ENCODE data around the gene RASSF7.

RASSF7 gene

GRCh38 chr11:532986-533585 is 27.7 kb upstream of the RASSF7 start:
- no peak for DNase-seq

DNA sequence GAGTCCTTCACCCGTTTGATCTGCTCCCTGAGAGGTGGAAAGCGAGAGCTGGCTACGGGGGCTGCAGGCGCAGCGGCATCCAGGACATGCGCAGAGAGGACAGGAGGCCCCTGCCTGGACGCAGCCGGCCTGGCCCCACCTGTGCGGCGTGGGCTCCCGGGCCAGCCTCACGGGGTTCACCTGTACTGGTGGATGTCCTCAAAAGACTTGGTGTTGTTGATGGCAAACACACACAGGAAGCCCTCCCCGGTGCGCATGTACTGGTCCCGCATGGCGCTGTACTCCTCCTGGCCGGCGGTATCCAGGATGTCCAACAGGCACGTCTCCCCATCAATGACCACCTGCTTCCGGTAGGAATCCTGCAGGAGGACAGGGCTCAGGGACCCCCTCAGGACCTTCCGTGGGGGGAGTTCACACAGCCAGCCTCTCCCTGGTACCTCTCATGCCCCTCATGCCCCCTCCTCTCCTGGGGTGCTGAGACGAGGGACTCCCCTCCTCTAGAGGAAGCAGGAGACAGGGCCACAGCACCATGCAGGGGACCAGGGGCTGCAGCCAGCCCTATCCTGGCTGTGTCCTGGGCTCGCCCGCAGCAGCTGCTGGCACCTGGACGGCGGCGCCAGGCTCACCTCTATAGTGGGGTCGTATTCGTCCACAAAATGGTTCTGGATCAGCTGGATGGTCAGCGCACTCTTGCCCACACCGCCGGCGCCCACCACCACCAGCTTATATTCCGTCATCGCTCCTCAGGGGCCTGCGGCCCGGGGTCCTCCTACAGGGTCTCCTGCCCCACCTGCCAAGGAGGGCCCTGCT is 27.0 kb upstream of the RASSF7 start:
- DNase-seq, result no peak

DNA sequence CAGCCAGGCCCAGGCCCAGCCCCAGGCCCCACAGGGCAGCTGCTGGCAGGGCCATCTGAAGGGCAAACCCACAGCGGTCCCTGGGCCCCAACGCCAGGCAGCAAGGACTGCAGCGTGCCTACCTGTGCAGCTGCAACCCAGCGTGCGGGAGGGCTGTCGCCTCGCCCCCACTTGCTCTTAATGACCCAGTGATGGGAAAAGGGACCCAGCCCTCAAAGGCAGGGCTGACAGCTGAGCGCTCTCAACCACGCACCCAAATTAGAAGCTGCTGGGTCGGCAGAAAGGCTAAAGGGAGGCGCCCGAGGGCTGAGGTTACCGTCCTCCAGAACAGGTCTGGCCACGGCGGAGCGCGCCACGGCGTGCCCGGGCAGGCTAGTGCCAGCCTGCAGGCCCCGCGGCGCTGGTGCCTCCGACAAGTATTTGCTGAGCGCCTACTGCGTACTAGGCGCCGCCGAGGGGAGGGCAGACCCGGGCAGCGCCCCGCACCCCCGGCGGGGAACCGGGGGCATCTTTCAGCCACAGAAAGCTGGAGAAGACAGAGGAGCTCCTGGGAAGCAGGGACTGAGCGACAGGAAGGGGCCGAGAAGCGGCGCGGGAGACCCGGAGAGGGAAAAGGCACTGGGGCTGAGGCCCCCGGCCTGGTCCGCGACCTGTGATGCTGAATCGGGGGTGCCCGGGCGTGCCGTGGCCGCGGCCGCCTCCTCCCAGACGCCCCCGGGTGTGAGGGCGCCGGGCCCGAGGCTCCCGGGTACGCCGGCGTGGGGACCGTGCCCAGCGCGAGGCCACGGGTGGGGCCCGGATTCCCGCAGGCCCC is 26.2 kb upstream of the RASSF7 start:
- DNase-seq, result no peak

DNA sequence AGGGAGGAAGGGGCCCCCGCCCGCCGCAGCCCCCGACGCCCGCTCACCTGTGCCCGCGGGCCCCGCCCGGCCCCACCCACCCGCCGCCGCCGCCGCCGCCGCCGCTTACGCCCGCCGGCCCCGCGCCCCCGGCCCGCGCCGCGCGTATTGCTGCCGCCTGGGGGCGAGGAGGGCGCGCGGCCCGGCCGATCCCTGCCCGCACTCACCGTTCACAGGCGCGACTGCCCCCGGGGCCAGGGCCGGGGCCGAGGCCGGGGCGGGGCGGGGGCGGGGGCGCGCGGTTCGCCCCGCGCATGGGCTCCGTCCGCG is 25.6 kb upstream of the RASSF7 start:
- no peak for DNase-seq

DNA sequence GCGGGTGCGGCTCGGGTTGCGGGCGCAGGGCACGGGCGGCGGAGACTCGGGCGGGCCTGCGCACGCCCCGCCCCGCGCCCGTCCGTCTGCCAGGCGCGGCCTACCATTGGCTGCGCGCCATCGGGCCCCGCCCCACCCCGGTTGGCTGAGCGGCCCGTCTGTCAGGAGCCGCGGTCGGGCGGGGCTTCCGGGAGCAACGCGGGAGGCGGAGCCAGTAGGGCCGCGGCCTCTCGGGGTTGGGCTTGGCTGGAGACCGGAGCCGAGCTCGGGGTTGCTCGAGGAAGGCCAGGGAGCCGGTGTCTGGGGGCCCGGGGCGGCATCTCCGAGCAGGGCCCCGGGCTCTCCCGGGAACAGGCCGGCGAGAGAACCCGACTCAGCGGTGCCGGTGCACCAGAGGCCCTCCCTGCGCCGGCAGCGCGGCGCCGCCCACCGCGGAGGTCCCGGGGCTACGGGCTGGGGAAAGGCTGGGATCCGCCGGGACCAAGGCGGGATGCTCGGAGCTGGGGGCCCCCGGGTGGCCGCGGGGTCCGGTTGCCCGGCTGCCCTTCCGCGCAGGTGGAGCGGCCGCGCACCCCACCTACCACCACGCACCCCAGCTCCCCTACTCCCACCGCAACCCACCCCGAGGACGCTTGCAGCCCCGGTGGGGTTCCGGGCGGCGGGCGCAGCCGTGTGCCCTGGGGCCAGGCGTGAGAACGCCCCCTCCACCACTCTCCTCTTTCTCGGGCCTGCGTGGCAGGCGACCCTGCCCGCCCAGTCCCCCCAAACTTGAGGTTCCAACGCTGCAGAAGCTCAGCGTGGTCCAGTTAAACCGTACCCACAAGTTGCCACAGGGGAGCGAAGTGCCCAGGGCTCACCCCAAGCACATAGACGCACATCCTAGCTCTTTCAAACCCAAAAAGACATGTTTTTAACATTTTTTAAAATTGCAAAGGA is 25.0 kb upstream of the RASSF7 start, which contains the start of gene HRAS:
HRAS (minus strand) TSS at position 58 of the 936 bp plus-strand sequence.
- DNase-seq, result peak; percentile 95

- no peak for DNase-seq
Measured at GRCh38 chr11:536841-537621, 23.7 kb upstream of the RASSF7 start, which contains the start of gene LRRC56. Gene LRRC56 (plus strand): TSS chr11:537527. CDS start chr11:540685, 3,158 bp downstream.

- DNase-seq, result no peak
Measured at GRCh38 chr11:537622-538430, 22.9 kb upstream of the RASSF7 start.

DNA sequence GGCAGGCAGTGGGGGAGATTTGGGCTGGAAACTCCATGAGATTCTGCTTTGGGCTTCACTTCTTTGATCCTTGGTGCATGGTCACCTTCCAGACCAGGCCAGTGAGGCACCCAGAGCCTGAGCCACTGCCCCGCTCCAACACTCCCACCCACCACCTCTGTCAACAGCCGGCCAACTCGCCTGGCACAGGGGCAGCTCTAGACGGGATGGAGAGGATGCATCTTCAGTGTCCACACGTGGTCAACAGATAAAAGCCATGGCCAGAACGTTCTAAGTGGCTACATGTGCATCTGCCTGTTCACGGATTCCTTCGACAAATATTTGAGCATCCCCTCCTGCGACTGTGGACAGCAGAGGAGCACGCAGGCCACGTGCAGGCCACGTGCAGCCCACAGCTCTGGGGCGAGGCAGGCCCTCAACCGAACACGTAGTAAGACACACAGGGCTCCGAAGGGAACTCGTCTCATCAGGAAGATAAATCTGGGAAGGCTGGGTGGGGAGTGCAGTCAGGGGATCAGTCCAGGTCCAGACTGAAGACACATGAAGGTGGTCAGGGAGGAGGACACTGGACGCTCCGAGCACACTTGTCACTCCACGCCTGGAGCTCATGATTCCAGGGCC is 22.2 kb upstream of the RASSF7 start:
- no peak for DNase-seq

DNA sequence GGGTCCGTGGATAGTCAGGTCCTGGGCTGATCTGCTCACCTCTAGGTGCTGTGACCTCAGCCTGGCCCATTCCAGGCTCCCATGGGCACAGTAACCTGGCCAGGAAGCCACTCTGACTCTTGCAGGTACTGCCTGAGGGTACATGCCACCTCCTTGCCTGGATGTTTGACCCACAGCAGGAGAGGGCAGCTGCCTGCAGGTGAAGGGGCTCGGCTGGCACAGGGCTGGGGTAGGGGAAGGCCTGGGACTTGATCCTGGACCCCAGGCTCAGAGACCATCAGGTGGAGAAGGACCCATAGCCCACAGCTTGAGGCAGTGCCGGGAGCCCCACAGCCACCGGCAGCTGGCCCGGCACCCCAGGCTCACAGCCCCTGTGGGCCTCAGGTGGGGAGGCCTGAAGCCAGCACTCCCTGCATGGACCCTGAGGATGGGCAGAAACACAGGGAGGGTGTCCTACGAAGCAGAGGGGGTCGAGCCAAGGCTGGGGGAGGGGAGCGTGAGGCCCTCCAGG is 20.7 kb upstream of the RASSF7 start:
- DNase-seq, result no peak

DNA sequence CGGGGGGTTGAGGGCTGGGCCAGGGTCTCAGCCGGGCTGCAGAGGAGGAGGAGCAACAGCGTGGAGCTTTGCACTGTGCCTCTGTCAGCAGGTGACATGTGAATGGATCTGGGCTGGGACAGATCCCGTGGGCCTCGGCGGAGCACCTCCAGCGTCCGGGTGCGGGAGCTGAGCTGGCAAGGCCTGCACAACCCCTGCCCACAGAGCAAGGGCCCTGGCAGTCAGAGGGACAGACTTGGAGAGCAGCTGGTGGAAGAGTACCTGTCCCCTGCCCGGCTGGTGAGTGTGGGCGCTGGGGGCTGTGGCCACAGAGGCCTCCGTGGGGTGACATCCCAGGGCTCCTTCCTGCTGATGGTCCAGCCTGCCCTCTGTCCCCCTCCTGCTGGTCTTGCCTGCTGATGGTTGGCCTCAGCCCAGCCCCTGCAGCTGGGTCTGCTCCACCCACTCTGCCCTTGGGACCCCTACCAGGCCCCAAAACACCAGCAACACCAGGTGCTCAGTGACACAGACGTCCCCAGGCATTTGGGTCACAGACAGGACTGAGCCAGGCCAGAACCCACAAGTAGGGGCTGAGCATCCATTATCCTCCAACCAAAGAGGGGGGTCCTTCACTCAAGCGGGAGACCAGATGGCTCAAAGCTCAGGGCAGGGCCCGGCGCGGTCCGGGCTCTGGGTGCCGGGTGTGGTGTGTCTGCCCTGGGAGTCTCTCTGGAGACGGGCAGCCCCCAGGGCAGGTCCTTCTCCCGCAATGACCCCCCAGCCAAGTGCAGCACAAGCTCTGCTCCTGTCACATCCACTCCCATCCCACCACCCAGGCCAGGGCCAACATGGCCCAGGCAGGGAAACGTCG is 20.0 kb upstream of the RASSF7 start:
- DNase-seq, result no peak

- no peak for DNase-seq
Measured at GRCh38 chr11:541433-541885, 19.3 kb upstream of the RASSF7 start.

DNA sequence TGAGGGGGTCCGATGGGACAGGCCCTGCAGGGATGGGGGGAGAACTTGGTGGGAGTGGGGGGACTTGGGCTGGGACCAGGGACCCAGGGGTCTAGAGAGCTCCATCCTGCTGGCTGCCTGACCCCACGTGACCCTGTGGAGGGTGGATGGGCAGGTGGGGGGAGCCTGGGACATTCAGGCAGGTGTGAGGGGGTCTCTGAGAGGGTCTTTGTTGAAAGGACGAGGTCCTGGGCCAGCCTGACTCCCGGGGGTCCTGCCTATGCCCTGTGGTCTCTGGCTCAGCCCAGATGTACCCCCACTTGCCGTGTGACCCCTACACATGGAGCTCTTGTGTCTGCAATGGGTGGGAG is 16.0 kb upstream of the RASSF7 start:
- no peak for DNase-seq

DNA sequence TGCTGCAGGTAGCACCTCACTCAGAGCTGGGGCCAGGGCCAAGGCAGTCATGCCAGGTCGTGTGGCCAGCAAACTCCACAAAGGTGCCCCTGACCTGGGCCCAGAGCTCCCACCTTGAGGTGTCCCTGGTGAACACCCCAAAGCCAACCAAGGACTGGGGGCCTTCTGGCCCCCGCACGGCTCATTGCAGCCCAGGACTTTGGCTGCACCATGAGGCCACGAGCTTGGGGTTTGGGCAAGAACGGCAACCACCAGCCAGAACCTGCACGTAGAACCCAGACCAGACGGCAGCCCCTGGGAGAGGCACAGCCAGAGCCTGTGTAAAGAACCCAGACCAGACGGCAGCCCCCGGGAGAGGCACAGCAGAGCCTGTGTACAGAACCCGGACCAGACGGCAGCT is 15.6 kb upstream of the RASSF7 start:
- DNase-seq, result no peak

DNA sequence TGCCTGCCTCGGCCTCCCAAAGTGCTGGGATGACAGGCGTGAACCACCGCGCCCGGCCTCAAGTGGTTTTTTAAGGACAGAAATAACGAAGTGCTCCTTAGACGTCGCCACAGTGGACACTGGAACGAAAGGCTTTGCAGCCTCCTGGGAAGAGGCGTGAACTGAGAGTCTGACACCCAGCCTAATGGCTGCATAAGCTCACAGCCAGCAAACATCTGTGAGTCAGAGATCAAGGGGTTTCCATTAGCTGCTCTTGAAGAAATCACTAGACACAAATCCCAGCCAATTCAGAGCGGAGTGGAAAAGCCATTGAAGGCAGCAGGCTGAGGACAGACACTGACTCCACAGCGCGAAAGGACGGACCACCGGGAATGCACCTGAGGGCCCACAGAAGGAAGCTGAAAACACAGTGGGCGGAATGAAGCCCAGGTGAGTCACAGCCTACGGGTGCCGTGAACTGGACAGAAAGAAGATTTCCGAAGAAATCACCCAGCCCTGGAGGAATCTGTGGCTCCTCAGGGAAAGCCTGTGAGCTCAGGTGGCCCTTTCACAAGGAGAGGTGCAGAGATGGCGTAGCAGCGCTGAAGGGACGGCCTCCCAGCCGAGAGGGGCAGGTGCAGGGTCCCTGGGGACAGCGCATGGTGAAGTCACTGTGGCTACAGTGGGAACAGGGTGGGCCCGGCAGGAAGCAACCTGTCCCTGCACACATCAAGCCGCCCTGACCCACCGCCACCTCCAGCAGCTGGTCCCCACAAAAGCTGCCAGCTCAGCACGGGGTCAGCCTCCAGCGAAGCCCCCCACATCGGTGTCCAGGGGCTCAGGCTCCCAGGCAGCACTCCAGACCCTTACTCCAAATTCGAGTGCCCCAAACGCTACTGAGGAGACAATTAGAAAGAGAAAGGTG is 11.8 kb upstream of the RASSF7 start:
- no peak for DNase-seq

- no peak for DNase-seq
Measured at GRCh38 chr11:550021-550745, 10.6 kb upstream of the RASSF7 start.

GRCh38 chr11:550746-551085 is 10.1 kb upstream of the RASSF7 start:
- no peak for DNase-seq

GRCh38 chr11:551131-551530 is 9.6 kb upstream of the RASSF7 start:
- no peak for DNase-seq

DNA sequence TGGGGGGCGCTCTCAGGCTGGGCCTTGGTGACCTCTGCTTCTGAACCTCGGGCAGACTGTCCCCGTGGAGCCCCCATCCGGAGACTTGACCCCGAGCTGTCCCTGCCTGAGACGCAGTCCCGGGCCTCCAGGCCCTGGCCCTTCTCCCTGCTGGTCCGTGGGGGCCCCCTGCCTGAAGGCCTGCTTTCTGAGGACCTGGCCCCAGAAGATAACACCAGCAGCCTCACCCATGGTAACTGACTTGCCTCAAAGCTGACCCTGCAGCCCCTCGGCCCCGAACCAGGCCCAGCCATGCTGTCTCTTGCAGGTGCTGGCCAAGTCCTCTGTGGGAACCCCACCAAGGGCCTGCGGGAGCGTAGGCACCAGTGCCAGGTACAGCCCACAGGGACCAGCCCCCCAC is 9.2 kb upstream of the RASSF7 start:
- DNase-seq, result no peak
